T-helper 1 cell treated with Interleukin-12 subunit alpha and Interleukin-12 subunit beta and Interleukin-4 antibody, amounts not matched to agents 30 ng/mL and 1 ng/mL, for 36 hours (primary cell): Measurements from ENCODE around the gene DBR1. TPM values are rescaled to one million over a fixed set of nuclear protein-coding genes. Genes with fewer than 3 reads are reported as not detected.

Experiments
- intact Hi-C: fragments of 100-400 bp; cut with micrococcal nuclease; formaldehyde crosslinking; loops from one replicate; pipeline ENCODE4 v1.15.1; 2024
- total RNA-seq: library from RNA; stranded (reverse); gene quantifications from 2 replicates; pipeline ENCODE4 v1.2.3, GENCODE V29; 2022

The DBR1 gene
- total RNA-seq: 21.4 and 22.1 TPM in 2 replicates

- intact Hi-C loops: loop anchor here (1.0 to 5.0 kb wide), 10 partner anchors 13 to 1422 kb away; partner anchors contain the start of genes ARMC8, CEP70, COPB2 and FAIM
Measured at GRCh38 chr3:138174421-138175131, at the start of gene DBR1. Gene DBR1, minus strand, starts transcription at chr3:138174921. Its CDS starts 126 bp downstream, at chr3:138174795.

GRCh38 chr3:138222942-138223287, 48.2 kb upstream of the DBR1 start:
- intact Hi-C loops: loop anchor here (5.0 kb wide), 1 partner anchor 36 kb away; the partner anchor contains the start of gene ARMC8

- intact Hi-C loops: loop anchor here (5.0 kb wide), 1 partner anchor 35 kb away; the partner anchor contains the start of gene ARMC8
Measured at GRCh38 chr3:138222131-138222941, 47.6 kb upstream of the DBR1 start.

GRCh38 chr3:138220788-138221187, 46.1 kb upstream of the DBR1 start:
- intact Hi-C loops: loop anchor here (5.0 kb wide), 1 partner anchor 33 kb away; the partner anchor contains the start of gene ARMC8

GRCh38 chr3:138220242-138220641, 45.5 kb upstream of the DBR1 start:
- intact Hi-C loops: loop anchor here (5.0 kb wide), 1 partner anchor 33 kb away; the partner anchor contains the start of gene ARMC8

GRCh38 chr3:138219255-138219654, 44.5 kb upstream of the DBR1 start:
- intact Hi-C loops: no loop called here

- intact Hi-C loops: no loop called here
Measured at GRCh38 chr3:138213398-138214085, 38.8 kb upstream of the DBR1 start.

GRCh38 chr3:138210528-138210927, 35.8 kb upstream of the DBR1 start:
- intact Hi-C loops: no loop called here

- intact Hi-C loops: no loop called here
Measured at GRCh38 chr3:138206196-138206595, 31.5 kb upstream of the DBR1 start.

GRCh38 chr3:138205527-138205926, 30.8 kb upstream of the DBR1 start:
- intact Hi-C loops: no loop called here

- intact Hi-C loops: no loop called here
Measured at GRCh38 chr3:138203938-138204337, 29.2 kb upstream of the DBR1 start.

- intact Hi-C loops: no loop called here
Measured at GRCh38 chr3:138202945-138203701, 28.4 kb upstream of the DBR1 start.

- intact Hi-C loops: no loop called here
Measured at GRCh38 chr3:138200424-138200823, 25.7 kb upstream of the DBR1 start.

GRCh38 chr3:138199851-138200250, 25.1 kb upstream of the DBR1 start:
- intact Hi-C loops: no loop called here

- intact Hi-C loops: no loop called here
Measured at GRCh38 chr3:138197524-138197923, 22.8 kb upstream of the DBR1 start.

- intact Hi-C loops: no loop called here
Measured at GRCh38 chr3:138197058-138197457, 22.3 kb upstream of the DBR1 start.

GRCh38 chr3:138196023-138196422, 21.3 kb upstream of the DBR1 start:
- intact Hi-C loops: no loop called here

- intact Hi-C loops: no loop called here
Measured at GRCh38 chr3:138195481-138195880, 20.8 kb upstream of the DBR1 start.

- intact Hi-C loops: loop anchor here (5.0 to 10.0 kb wide), 9 partner anchors 34 to 1996 kb away; partner anchors contain the start of genes FAIM, NCK1, NMNAT3 and PIK3CB
Measured at GRCh38 chr3:138188013-138188730, 13.5 kb upstream of the DBR1 start.
